Trophoblast cell (in vitro differentiated cells and primary cell): ENCODE measurements around the gene NFE2L2.
"Not testable (repeated sequence)": the region's sequence is repeated elsewhere in the genome, so short reads cannot be mapped to it uniquely, and the experiment has no call there.

Experiments used
- DNase-seq, 2 donors: peaks; one replicate each; pipeline ENCODE4 v3.0.0-alpha.2; 2016
- H2AFZ ChIP-seq: 2 replicates; pipeline ENCODE4 v1.6.1; 2013; ENCODE audit warnings: low read length, moderate library complexity, mild to moderate bottlenecking; ENCODE audit not compliant: insufficient read depth, poor library complexity
- H2AK5ac ChIP-seq: 2 replicates; pipeline ENCODE4 v1.6.1; 2013; ENCODE audit warnings: mild to moderate bottlenecking, low read length
- H2BK120ac ChIP-seq: 2 replicates; pipeline ENCODE4 v1.6.1; 2013; ENCODE audit warnings: low read length, mild to moderate bottlenecking, moderate library complexity; ENCODE audit not compliant: insufficient read depth, poor library complexity
- H2BK12ac ChIP-seq: 2 replicates; pipeline ENCODE4 v1.6.1; 2013; ENCODE audit warnings: mild to moderate bottlenecking, low read length, moderate library complexity
- H2BK5ac ChIP-seq: 2 replicates; pipeline ENCODE4 v1.6.1; 2013; ENCODE audit warnings: low read length, low read depth, moderate library complexity, mild to moderate bottlenecking; ENCODE audit not compliant: poor library complexity
- H3K14ac ChIP-seq: 2 replicates; pipeline ENCODE4 v1.6.1; 2013; ENCODE audit warnings: mild to moderate bottlenecking, low read length
- H3K18ac ChIP-seq: 2 replicates; pipeline ENCODE4 v1.6.1; 2013; ENCODE audit warnings: mild to moderate bottlenecking, low read length
- H3K23ac ChIP-seq: 2 replicates; pipeline ENCODE4 v1.6.1; 2013; ENCODE audit warnings: low read length
- H3K27ac ChIP-seq: 2 replicates; pipeline ENCODE4 v1.5.1; 2013; ENCODE audit warnings: low read depth, mild to moderate bottlenecking, inconsistent platforms, low read length, moderate library complexity
- H3K27me3 ChIP-seq: 2 replicates; pipeline ENCODE4 v1.6.1; 2013; ENCODE audit warnings: inconsistent platforms, mild to moderate bottlenecking, low read length, moderate library complexity; ENCODE audit not compliant: insufficient read depth
- H3K36me3 ChIP-seq, 2 experiments: 1 replicate in 1 of 2; 2 replicates in 1 of 2; pipeline ENCODE4 v1.6.1; 2013; ENCODE audit warnings: low read length in 2 of 2, mild to moderate bottlenecking in 2 of 2, moderate library complexity in 1 of 2; ENCODE audit not compliant: insufficient read depth in 2 of 2, control insufficient read depth in 1 of 2
- H3K4ac ChIP-seq: 2 replicates; pipeline ENCODE4 v1.6.1; 2013; ENCODE audit warnings: low read depth, mild to moderate bottlenecking, low read length, moderate library complexity
- H3K4me1 ChIP-seq, 2 experiments: 1 replicate in 1 of 2; 2 replicates in 1 of 2; pipeline ENCODE4 v1.6.1; 2013; ENCODE audit warnings: low read length in 2 of 2, mild to moderate bottlenecking in 2 of 2, moderate library complexity in 1 of 2; ENCODE audit not compliant: insufficient read depth in 2 of 2, control insufficient read depth in 1 of 2
- H3K4me2 ChIP-seq: 2 replicates; pipeline ENCODE4 v1.6.1; 2013; ENCODE audit warnings: inconsistent platforms, mild to moderate bottlenecking, low read length, moderate library complexity
- H3K4me3 ChIP-seq: 2 replicates; pipeline ENCODE4 v1.5.1; 2013; ENCODE audit warnings: mild to moderate bottlenecking, low read depth, low read length, inconsistent platforms
- H3K79me1 ChIP-seq: one replicate; pipeline ENCODE4 v1.6.1; 2013; ENCODE audit warnings: low read length
- H3K79me2 ChIP-seq: 2 replicates; pipeline ENCODE4 v1.6.1; 2013; ENCODE audit warnings: low read length, mild to moderate bottlenecking; ENCODE audit not compliant: control insufficient read depth, insufficient read depth, poor library complexity
- H3K9ac ChIP-seq: 2 replicates; pipeline ENCODE4 v1.6.1; 2013; ENCODE audit warnings: mild to moderate bottlenecking, low read length
- H3K9me3 ChIP-seq: 2 replicates; pipeline ENCODE4 v1.6.1; 2013; ENCODE audit warnings: low read depth, mild to moderate bottlenecking, control low read depth, inconsistent platforms, low read length; ENCODE audit not compliant: insufficient read depth
- H4K12ac ChIP-seq: 2 replicates; pipeline ENCODE4 v1.6.1; 2013; ENCODE audit warnings: low read depth, mild to moderate bottlenecking, low read length, moderate library complexity
- H4K8ac ChIP-seq: 2 replicates; pipeline ENCODE4 v1.6.1; 2013; ENCODE audit warnings: low read depth, mild to moderate bottlenecking, low read length, moderate library complexity
- H4K91ac ChIP-seq: one replicate; pipeline ENCODE4 v1.6.1; 2013; ENCODE audit warnings: low read depth, mild to moderate bottlenecking, low read length, moderate library complexity
- WGBS: extraction: QIAGEN DNeasy Blood & Tissue Kit; methylation state at CpG from one replicate; pipeline ENCODE4 v1.1.7; 2013; ENCODE audit warnings: missing lambda C conversion rate; ENCODE audit not compliant: insufficient read length, insufficient coverage; ENCODE audit errors: extremely low coverage; 5-methylcytosine and 5-hydroxymethylcytosine counted together

NFE2L2 gene

GRCh38 chr2:177204417-177204816 lies 60.1 kb downstream of the NFE2L2 start:
- Histone ChIP-seq H4K91ac (no peak overlapping the region), H3K9ac (no peak overlapping the region), H3K14ac (no peak overlapping the region), H3K4ac (no peak overlapping the region), H4K12ac (no peak overlapping the region), H2BK5ac (no peak overlapping the region), H3K27ac (no peak overlapping the region), H2BK120ac (no peak overlapping the region), H3K4me2 (no peak overlapping the region), H3K79me2 (no peaks in the 10 kb centered on the region), H3K79me1 (no peaks in the 10 kb centered on the region), H2AFZ (no peak overlapping the region), H4K8ac (no peak overlapping the region), H3K18ac (no peak overlapping the region), H3K9me3 (no peaks in the 10 kb centered on the region), H3K23ac (no peak overlapping the region), H3K36me3 (no peaks in the 10 kb centered on the region), H3K27me3 (no peaks in the 10 kb centered on the region), H3K4me1 (no peaks in the 10 kb centered on the region), H3K4me3 (no peak overlapping the region), H2BK12ac (no peak overlapping the region), H2AK5ac (no peak overlapping the region)
- no peak for DNase-seq
- WGBS = no CpG with 5 or more reads among the region's 3 CpGs

GRCh38 chr2:177201919-177202346 lies 62.6 kb downstream of the NFE2L2 start:
- Histone ChIP-seq H3K4ac (no peak overlapping the region), H2BK5ac (no peak overlapping the region), H3K4me3 (no peak overlapping the region), H3K27ac (no peak overlapping the region), H4K8ac (no peak overlapping the region), H3K23ac (no peak overlapping the region), H2BK120ac (no peak overlapping the region), H3K9ac (no peak overlapping the region), H3K4me1 (no peaks in the 10 kb centered on the region), H3K36me3 (no peaks in the 10 kb centered on the region), H2BK12ac (no peak overlapping the region), H3K9me3 (no peaks in the 10 kb centered on the region), H2AFZ (no peak overlapping the region), H2AK5ac (no peak overlapping the region), H3K79me1 (no peaks in the 10 kb centered on the region), H4K91ac (no peak overlapping the region), H3K18ac (no peak overlapping the region), H3K14ac (no peak overlapping the region), H3K4me2 (no peak overlapping the region), H3K27me3 (no peaks in the 10 kb centered on the region), H4K12ac (no peak overlapping the region), H3K79me2 (no peaks in the 10 kb centered on the region)
- DNase-seq = no peak
- WGBS = no CpG with 5 or more reads among the region's 3 CpGs

- not testable (repeated sequence) for H4K8ac ChIP-seq, H4K12ac ChIP-seq, H3K27me3 ChIP-seq, H2BK5ac ChIP-seq, H3K4ac ChIP-seq, H2AFZ ChIP-seq, H2AK5ac ChIP-seq, H2BK120ac ChIP-seq, H3K4me1 ChIP-seq, H4K91ac ChIP-seq, H3K18ac ChIP-seq, H3K27ac ChIP-seq, H2BK12ac ChIP-seq, H3K79me2 ChIP-seq, H3K14ac ChIP-seq, H3K9ac ChIP-seq, H3K36me3 ChIP-seq, H3K4me2 ChIP-seq, DNase-seq, H3K23ac ChIP-seq, H3K9me3 ChIP-seq, H3K4me3 ChIP-seq, H3K79me1 ChIP-seq
- WGBS = no CpG with 5 or more reads among the region's 7 CpGs
Observed at GRCh38 chr2:177200419-177200818, 64.1 kb downstream of the NFE2L2 start.

GRCh38 chr2:177195194-177195593 lies 69.3 kb downstream of the NFE2L2 start:
- no peak overlapping the region for H2BK12ac ChIP-seq
- H3K79me2 ChIP-seq = no peaks in the 10 kb centered on the region
- no peak overlapping the region for H4K8ac ChIP-seq
- no peak overlapping the region for H2AK5ac ChIP-seq
- H3K4me2 ChIP-seq = no peak overlapping the region
- no peak overlapping the region for H3K18ac ChIP-seq
- DNase-seq = no peak
- no peak overlapping the region for H3K9ac ChIP-seq
- H3K27ac ChIP-seq = no peak overlapping the region
- H3K4me3 ChIP-seq = no peak overlapping the region
- no peaks in the 10 kb centered on the region for H3K27me3 ChIP-seq
- no peak overlapping the region for H2AFZ ChIP-seq
- H3K4ac ChIP-seq = no peak overlapping the region
- H2BK120ac ChIP-seq = no peak overlapping the region
- no peaks in the 10 kb centered on the region for H3K4me1 ChIP-seq
- no peaks in the 10 kb centered on the region for H3K79me1 ChIP-seq
- no peaks in the 10 kb centered on the region for H3K36me3 ChIP-seq
- no peak overlapping the region for H2BK5ac ChIP-seq
- H4K12ac ChIP-seq = no peak overlapping the region
- no CpG with 5 or more reads among the region's 1 CpG for WGBS
- H3K9me3 ChIP-seq = no peaks in the 10 kb centered on the region
- H3K14ac ChIP-seq = no peak overlapping the region
- no peak overlapping the region for H4K91ac ChIP-seq
- H3K23ac ChIP-seq = no peak overlapping the region
